HG02623 (cell line): Measurements from ENCODE around the gene CDC42BPB.

Experiments used
- ATAC-seq: cut with Tn5 transposase; IDR thresholded peaks from one replicate; pipeline ENCODE4 v1.9.1; 2021; ENCODE audit warnings: moderate library complexity; ENCODE audit not compliant: unreplicated experiment

Gene CDC42BPB

GRCh38 chr14:102918438-102918837 is 138.9 kb downstream of the CDC42BPB start:
- no peak for ATAC-seq

- ATAC-seq: no peak
Observed at GRCh38 chr14:102917469-102918211, 139.7 kb downstream of the CDC42BPB start.

- no peak for ATAC-seq
Observed at GRCh38 chr14:102917056-102917385, 140.3 kb downstream of the CDC42BPB start.

GRCh38 chr14:102916347-102917055 is 140.8 kb downstream of the CDC42BPB start:
- ATAC-seq: no peak

GRCh38 chr14:102915292-102916110 is 141.8 kb downstream of the CDC42BPB start:
- ATAC-seq: no peak

GRCh38 chr14:102914474-102915291 is 142.7 kb downstream of the CDC42BPB start:
- ATAC-seq: no peak

- no peak for ATAC-seq
Observed at GRCh38 chr14:102913341-102914211, 143.8 kb downstream of the CDC42BPB start.

GRCh38 chr14:102911991-102912761 is 145.2 kb downstream of the CDC42BPB start:
- ATAC-seq: no peak

- ATAC-seq: no peak
Observed at GRCh38 chr14:102911541-102911951, 145.8 kb downstream of the CDC42BPB start.

GRCh38 chr14:102910442-102910841 is 146.9 kb downstream of the CDC42BPB start:
- ATAC-seq: no peak

- ATAC-seq: no peak
Observed at GRCh38 chr14:102909911-102910310, 147.4 kb downstream of the CDC42BPB start.

- no peak for ATAC-seq
Observed at GRCh38 chr14:102909462-102909861, 147.9 kb downstream of the CDC42BPB start.

- ATAC-seq: no peak
Observed at GRCh38 chr14:102908766-102909455, 148.4 kb downstream of the CDC42BPB start.

- ATAC-seq: no peak
Observed at GRCh38 chr14:102907980-102908730, 149.2 kb downstream of the CDC42BPB start.

GRCh38 chr14:102907303-102907844 is 150.0 kb downstream of the CDC42BPB start:
- no peak for ATAC-seq

GRCh38 chr14:102906616-102907302 is 150.6 kb downstream of the CDC42BPB start:
- no peak for ATAC-seq
